Gastroesophageal sphincter (tissue), 4 donors: ENCODE results near the gene EPHA6. TPM values are rescaled to one million over a fixed set of nuclear protein-coding genes. Genes with fewer than 3 reads are reported as not detected.

ENCODE experiments used
- ATAC-seq: fragments of 150-250 bp; one replicate; pipeline ENCODE4 v1.9.1; 2016; ENCODE audit warnings: mild to moderate bottlenecking, moderate library complexity
- H3K27ac ChIP-seq, 4 donors: fragments of 200-600 bp; sonication (generic) in 3 of 4; 1 replicate in 3 of 4; 2 replicates in 1 of 4; pipeline ENCODE4 v1.5.1; 2016 to 2019
- H3K27me3 ChIP-seq: fragments of 200-600 bp; sonication (generic); one replicate; pipeline ENCODE4 v1.5.1; 2019
- H3K36me3 ChIP-seq, 2 donors: fragments of 200-600 bp; sonication (generic); one replicate each; pipeline ENCODE4 v1.5.1; 2019; ENCODE audit warnings: control low read depth in 1 of 2
- H3K4me1 ChIP-seq, 3 donors: fragments of 200-600 bp; sonication (generic); 1 replicate in 2 of 3; 2 replicates in 1 of 3; pipeline ENCODE4 v1.5.1; 2016 to 2019; ENCODE audit warnings: control low read depth in 2 of 3
- H3K4me3 ChIP-seq, 2 donors: fragments of 200-600 bp; sonication (generic); one replicate each; pipeline ENCODE4 v1.5.1; 2019; ENCODE audit warnings: mild to moderate bottlenecking in 1 of 2, moderate library complexity in 1 of 2
- H3K9me3 ChIP-seq, 3 donors: fragments of 200-600 bp; sonication (generic); one replicate each; pipeline ENCODE4 v1.5.1; 2017 to 2019; ENCODE audit warnings: control low read depth in 2 of 3
- CTCF ChIP-seq, 4 experiments: fragments of 200-600 bp in 2 of 4; fragments of 450-650 bp in 2 of 4; sonication (generic) in 1 of 4; IDR thresholded peaks; one replicate each; pipeline ENCODE4 v1.5.1; 2017 to 2019; ENCODE audit warnings: antibody characterized with exemption in 4 of 4, mild to moderate bottlenecking in 2 of 4, moderate library complexity in 2 of 4
- EP300 ChIP-seq: sonication (generic); formaldehyde crosslinking; IDR thresholded peaks from one replicate; pipeline ENCODE4 v1.6.1; 2017; ENCODE audit warnings: antibody characterized with exemption, mild to moderate bottlenecking
- POLR2A ChIP-seq, 2 donors: fragments of 450-650 bp; IDR thresholded peaks; one replicate each; pipeline ENCODE4 v1.6.1; 2017; ENCODE audit warnings: antibody characterized with exemption in 2 of 2, mild to moderate bottlenecking in 2 of 2, moderate library complexity in 1 of 2
- POLR2AphosphoS5 ChIP-seq: sonication (generic); formaldehyde crosslinking; IDR thresholded peaks from one replicate; pipeline ENCODE4 v1.6.1; 2017; ENCODE audit warnings: antibody characterized with exemption
- WGBS, 2 donors: methylation state at CpG; one replicate each; pipeline ENCODE4 v1.1.5; 2018; ENCODE audit warnings: low coverage in 1 of 2; 5-methylcytosine and 5-hydroxymethylcytosine counted together
- total RNA-seq, 4 donors: library from RNA; depleted of rRNA; stranded (reverse); fragments of >200 nt; gene quantifications; one replicate each; pipeline ENCODE4 v1.1.0, GENCODE V29; 2016

The EPHA6 gene
- total RNA-seq, 4 donors from 2014 or later, result 1.6 to 4.2 (median 2.9) TPM

- H3K27ac ChIP-seq, result no peak overlapping the region
- H3K4me3 ChIP-seq, result no peak overlapping the region
- no peaks in the 10 kb centered on the region for H3K36me3 ChIP-seq
- WGBS, 2 donors, result 61 to 83% methylated on average over 1 of the region's 1 CpG
- no peak for ATAC-seq
- no peaks in the 10 kb centered on the region for H3K4me1 ChIP-seq
- no peak for TF ChIP-seq POLR2A (IDR thresholded peaks at IDR 0.05)
- TF ChIP-seq CTCF (IDR thresholded peaks at IDR 0.05), result no peak
- no peak for TF ChIP-seq POLR2AphosphoS5
- TF ChIP-seq EP300, result no peak
- H3K9me3 ChIP-seq, result no peaks in the 10 kb centered on the region
- H3K27me3 ChIP-seq, result no peaks in the 10 kb centered on the region
Measured at GRCh38 chr3:97691354-97691753, 877.0 kb downstream of the EPHA6 start.

- 71 to 76% methylated on average over 4 to 5 of the region's 5 CpGs for WGBS, 2 donors
- H3K4me1 ChIP-seq, result no peaks in the 10 kb centered on the region
- no peaks in the 10 kb centered on the region for H3K36me3 ChIP-seq
- H3K27ac ChIP-seq, result no peak overlapping the region
- H3K9me3 ChIP-seq, result no peaks in the 10 kb centered on the region
- H3K4me3 ChIP-seq, result no peak overlapping the region
- H3K27me3 ChIP-seq, result no peaks in the 10 kb centered on the region
- no peak for TF ChIP-seq EP300
- no peak for TF ChIP-seq POLR2A (IDR thresholded peaks at IDR 0.05)
- TF ChIP-seq POLR2AphosphoS5, result no peak
- no peak for TF ChIP-seq CTCF (IDR thresholded peaks at IDR 0.05)
- no peak for ATAC-seq
Measured at GRCh38 chr3:97692389-97692788, 878.0 kb downstream of the EPHA6 start.

GRCh38 chr3:97692831-97693230, 878.4 kb downstream of the EPHA6 start:
- no peak overlapping the region for H3K4me3 ChIP-seq
- ATAC-seq, result no peak
- H3K9me3 ChIP-seq, result no peaks in the 10 kb centered on the region
- no peaks in the 10 kb centered on the region for H3K4me1 ChIP-seq
- H3K36me3 ChIP-seq, result no peaks in the 10 kb centered on the region
- TF ChIP-seq EP300, result no peak
- TF ChIP-seq POLR2AphosphoS5, result no peak
- TF ChIP-seq CTCF (IDR thresholded peaks at IDR 0.05), result no peak
- TF ChIP-seq POLR2A (IDR thresholded peaks at IDR 0.05), result no peak
- 64 to 86% methylated on average over 2 of the region's 2 CpGs for WGBS, 2 donors
- H3K27me3 ChIP-seq, result no peaks in the 10 kb centered on the region
- H3K27ac ChIP-seq, result no peak overlapping the region

- Histone ChIP-seq H3K27me3 (no peaks in the 10 kb centered on the region), H3K27ac (no peak overlapping the region), H3K36me3 (no peaks in the 10 kb centered on the region), H3K4me3 (no peak overlapping the region), H3K9me3 (no peaks in the 10 kb centered on the region), H3K4me1 (no peaks in the 10 kb centered on the region)
- 74% methylated on average over 1 of the region's 1 CpG; no CpG with 5 or more reads in 1 of the 2 donors for WGBS, 2 donors
- TF ChIP-seq POLR2A (IDR thresholded peaks at IDR 0.05), result no peak
- TF ChIP-seq CTCF (IDR thresholded peaks at IDR 0.05), result no peak
- TF ChIP-seq POLR2AphosphoS5, result no peak
- TF ChIP-seq EP300, result no peak
- ATAC-seq, result no peak
Measured at GRCh38 chr3:97694876-97695275, 880.5 kb downstream of the EPHA6 start.

- 57 to 68% methylated on average over 5 of the region's 5 CpGs for WGBS, 2 donors
- H3K4me1 ChIP-seq, result no peaks in the 10 kb centered on the region
- H3K27ac ChIP-seq, result no peak overlapping the region
- H3K9me3 ChIP-seq, result no peaks in the 10 kb centered on the region
- ATAC-seq, result no peak
- no peak for TF ChIP-seq EP300
- TF ChIP-seq CTCF (IDR thresholded peaks at IDR 0.05), result no peak
- no peak for TF ChIP-seq POLR2AphosphoS5
- no peaks in the 10 kb centered on the region for H3K27me3 ChIP-seq
- no peak overlapping the region for H3K4me3 ChIP-seq
- H3K36me3 ChIP-seq, result no peaks in the 10 kb centered on the region
Measured at GRCh38 chr3:97698691-97699090, 884.3 kb downstream of the EPHA6 start.
